Right lobe of liver (tissue), 4 donors: Measurements from ENCODE around the gene ZNF780B.
"Not testable (repeated sequence)": the region's sequence is repeated elsewhere in the genome, so short reads cannot be mapped to it uniquely, and the experiment has no call there.

Experiments
- CTCF ChIP-seq, 4 donors: fragments of 200-600 bp in 3 of 4; fragments of 450-650 bp in 1 of 4; IDR thresholded peaks; one replicate each; pipeline versions ENCODE4 v1.5.1 to v1.8.0; 2016 to 2022; ENCODE audit warnings: antibody characterized with exemption in 4 of 4, mild to moderate bottlenecking in 2 of 4
- POLR2A ChIP-seq: fragments of 450-650 bp; IDR thresholded peaks from one replicate; pipeline ENCODE4 v1.6.1; 2017; ENCODE audit warnings: antibody characterized with exemption, mild to moderate bottlenecking
- donor health status: DM: no; HTN: no; CAD: no.
- donor health status: DM: no; HTN: no; CAD: no.
- donor health status: DM: no; HTN: yes; CAD: no.

- not testable (repeated sequence) for TF ChIP-seq CTCF (IDR thresholded peaks at IDR 0.05); POLR2A
These were observed 18.0 kb downstream of the ZNF780B start for GRCh38 chr19:40038047-40038446.
